K562 treated with DMSO at 1 percent for 4 hours (cell line): Measurements from ENCODE around the gene KCNK10. TPM values are rescaled to one million over a fixed set of nuclear protein-coding genes. Genes with fewer than 3 reads are reported as not detected.

Experiments used
- total RNA-seq: library from RNA; unstranded; fragments of 300-600 nt; gene quantifications from 2 replicates; pipeline ENCODE4 v1.2.3, GENCODE V29; 2022; ENCODE audit not compliant: insufficient read depth

Gene KCNK10
- not detected in 2 replicates for total RNA-seq

GRCh38 chr14:88323086-88323522, at the start of gene KCNK10:
KCNK10 (minus strand) TSS chr14:88323269; CDS start chr14:88322798, 471 bp downstream.

Other genes with a start within 250 kb of the KCNK10 start
- 0.99 and 1.9 TPM in 2 replicates for gene SPATA7, start 62.4 kb upstream of the KCNK10 start, total RNA-seq
- 0.49 and 1.0 TPM in 2 replicates for gene PTPN21, start 231.7 kb upstream of the KCNK10 start, total RNA-seq
- gene ZC3H14, start 239.8 kb upstream of the KCNK10 start, total RNA-seq, result 18.7 and 22.3 TPM in 2 replicates